SK-N-SH (cell line): ENCODE results near the gene SMPD4.

Source experiments
- CTCF ChIP-seq: fragments of 200-600 bp; sonication (generic); IDR thresholded peaks from 2 replicates; pipeline ENCODE4 v1.6.1; 2017; ENCODE audit warnings: antibody characterized with exemption, mild to moderate bottlenecking, moderate library complexity
- EP300 ChIP-seq, 2 experiments: IDR thresholded peaks; 2 replicates each; pipeline versions ENCODE4 v1.4.0 to v1.6.1; 2012; ENCODE audit warnings: borderline replicate concordance in 1 of 2, low read depth in 1 of 2, low read length in 1 of 2
- EZH2phosphoT487 ChIP-seq: fragments of 200-600 bp; sonication (generic); IDR thresholded peaks from 2 replicates; pipeline ENCODE4 v1.6.1; 2017; ENCODE audit warnings: low read depth, mixed run types, mild to moderate bottlenecking, antibody characterized with exemption, moderate library complexity, borderline replicate concordance
- GATA2 ChIP-seq: sonication (generic); formaldehyde crosslinking; IDR thresholded peaks from 2 replicates; pipeline ENCODE4 v1.5.0; 2020; ENCODE audit warnings: mild to moderate bottlenecking, missing genetic modification reagents
- JUND ChIP-seq: IDR thresholded peaks from 2 replicates; pipeline ENCODE4 v1.4.0; 2012
- MXI1 ChIP-seq: IDR thresholded peaks from 2 replicates; pipeline ENCODE4 v1.6.1; 2012; ENCODE audit warnings: mild to moderate bottlenecking, low read depth, low read length, improper control_type of control experiment
- POLR2AphosphoS5 ChIP-seq: IDR thresholded peaks from 2 replicates; pipeline ENCODE4 v1.6.1; 2012; ENCODE audit warnings: low read depth, low read length
- RAD21 ChIP-seq: IDR thresholded peaks from 2 replicates; pipeline ENCODE4 v1.6.1; 2012; ENCODE audit warnings: mild to moderate bottlenecking, low read length
- USF1 ChIP-seq: IDR thresholded peaks from 2 replicates; pipeline ENCODE4 v1.4.0; 2012; ENCODE audit warnings: low read depth, borderline replicate concordance
- TF ChIP-seq, protein P1 (sequence below): IDR thresholded peaks from 2 replicates; pipeline ENCODE4 v1.4.0; 2012; ENCODE audit warnings: low read depth
- TF ChIP-seq, protein P2 (sequence below): IDR thresholded peaks from 2 replicates; pipeline ENCODE4; 2012
- TF ChIP-seq, protein P3 (sequence below): IDR thresholded peaks from 2 replicates; pipeline ENCODE4 v1.6.1; 2012; ENCODE audit warnings: mild to moderate bottlenecking, low read depth, low read length, moderate library complexity

GRCh38 chr2:130156624-130157004, 24.8 kb downstream of the SMPD4 start:
- no peak for TF ChIP-seq CTCF
- TF ChIP-seq POLR2AphosphoS5 = no peak
- no peak for TF ChIP-seq MXI1
- TF ChIP-seq EZH2phosphoT487 = no peak
- TF ChIP-seq, protein P1, sequence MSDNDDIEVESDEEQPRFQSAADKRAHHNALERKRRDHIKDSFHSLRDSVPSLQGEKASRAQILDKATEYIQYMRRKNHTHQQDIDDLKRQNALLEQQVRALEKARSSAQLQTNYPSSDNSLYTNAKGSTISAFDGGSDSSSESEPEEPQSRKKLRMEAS = no peak
- TF ChIP-seq, protein P2, sequence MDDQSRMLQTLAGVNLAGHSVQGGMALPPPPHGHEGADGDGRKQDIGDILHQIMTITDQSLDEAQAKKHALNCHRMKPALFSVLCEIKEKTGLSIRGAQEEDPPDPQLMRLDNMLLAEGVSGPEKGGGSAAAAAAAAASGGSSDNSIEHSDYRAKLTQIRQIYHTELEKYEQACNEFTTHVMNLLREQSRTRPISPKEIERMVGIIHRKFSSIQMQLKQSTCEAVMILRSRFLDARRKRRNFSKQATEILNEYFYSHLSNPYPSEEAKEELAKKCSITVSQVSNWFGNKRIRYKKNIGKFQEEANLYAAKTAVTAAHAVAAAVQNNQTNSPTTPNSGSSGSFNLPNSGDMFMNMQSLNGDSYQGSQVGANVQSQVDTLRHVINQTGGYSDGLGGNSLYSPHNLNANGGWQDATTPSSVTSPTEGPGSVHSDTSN = no peak
- TF ChIP-seq JUND = no peak
- no peak for TF ChIP-seq GATA2 (CRISPR knock-in tag)
- TF ChIP-seq RAD21 = no peak
- no peak for TF ChIP-seq USF1
- no peak for TF ChIP-seq EP300 (IDR thresholded peaks at IDR 0.05; ENCODE audit: borderline replicate concordance in 1 of 2, low read depth in 1 of 2, low read length in 1 of 2)
- TF ChIP-seq, protein P3, sequence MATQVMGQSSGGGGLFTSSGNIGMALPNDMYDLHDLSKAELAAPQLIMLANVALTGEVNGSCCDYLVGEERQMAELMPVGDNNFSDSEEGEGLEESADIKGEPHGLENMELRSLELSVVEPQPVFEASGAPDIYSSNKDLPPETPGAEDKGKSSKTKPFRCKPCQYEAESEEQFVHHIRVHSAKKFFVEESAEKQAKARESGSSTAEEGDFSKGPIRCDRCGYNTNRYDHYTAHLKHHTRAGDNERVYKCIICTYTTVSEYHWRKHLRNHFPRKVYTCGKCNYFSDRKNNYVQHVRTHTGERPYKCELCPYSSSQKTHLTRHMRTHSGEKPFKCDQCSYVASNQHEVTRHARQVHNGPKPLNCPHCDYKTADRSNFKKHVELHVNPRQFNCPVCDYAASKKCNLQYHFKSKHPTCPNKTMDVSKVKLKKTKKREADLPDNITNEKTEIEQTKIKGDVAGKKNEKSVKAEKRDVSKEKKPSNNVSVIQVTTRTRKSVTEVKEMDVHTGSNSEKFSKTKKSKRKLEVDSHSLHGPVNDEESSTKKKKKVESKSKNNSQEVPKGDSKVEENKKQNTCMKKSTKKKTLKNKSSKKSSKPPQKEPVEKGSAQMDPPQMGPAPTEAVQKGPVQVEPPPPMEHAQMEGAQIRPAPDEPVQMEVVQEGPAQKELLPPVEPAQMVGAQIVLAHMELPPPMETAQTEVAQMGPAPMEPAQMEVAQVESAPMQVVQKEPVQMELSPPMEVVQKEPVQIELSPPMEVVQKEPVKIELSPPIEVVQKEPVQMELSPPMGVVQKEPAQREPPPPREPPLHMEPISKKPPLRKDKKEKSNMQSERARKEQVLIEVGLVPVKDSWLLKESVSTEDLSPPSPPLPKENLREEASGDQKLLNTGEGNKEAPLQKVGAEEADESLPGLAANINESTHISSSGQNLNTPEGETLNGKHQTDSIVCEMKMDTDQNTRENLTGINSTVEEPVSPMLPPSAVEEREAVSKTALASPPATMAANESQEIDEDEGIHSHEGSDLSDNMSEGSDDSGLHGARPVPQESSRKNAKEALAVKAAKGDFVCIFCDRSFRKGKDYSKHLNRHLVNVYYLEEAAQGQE = no peak
